ENCODE data around the gene RGS7. TPM values are rescaled to one million over a fixed set of nuclear protein-coding genes. Genes with fewer than 3 reads are reported as not detected.

The RGS7 gene
- total RNA-seq, 2 experiments from 2014 or later, result not detected

GRCh38 chr1:241270016-241270415, 87.0 kb downstream of the RGS7 start:
- Mint-ChIP-seq H3K36me3 (ENCODE audit: low read depth) (no peaks in the 10 kb centered on the region), H3K9me3 (peaks cover 11% of the 10 kb centered on the region), H3K27ac (no peak overlapping the region), H3K27me3 (no peaks in the 10 kb centered on the region), H3K4me3 (no peak overlapping the region), H3K4me1 (ENCODE audit: low read depth) (no peaks in the 10 kb centered on the region)
- TF ChIP-seq CTCF (IDR thresholded peaks at IDR 0.05), result no peak
- Histone ChIP-seq H3K36me3 (ENCODE audit: insufficient read depth, low read length) (no peaks in the 10 kb centered on the region), H3K4me1 (ENCODE audit: insufficient read depth, low read length) (no peaks in the 10 kb centered on the region), H3K4me3 (ENCODE audit: low read length) (no peak overlapping the region), H3K27me3 (ENCODE audit: control insufficient read depth in 1 of 2, insufficient read depth in 2 of 2, low read length in 2 of 2) (no peaks in the 10 kb centered on the region), H3K9me3 (ENCODE audit: control insufficient read depth in 1 of 2, insufficient read depth in 1 of 2, low read length in 2 of 2) (peaks cover 14% of the 10 kb centered on the region in 2 experiments), H3K27ac (ENCODE audit: low read depth in 1 of 2, low read length in 2 of 2) (no peak overlapping the region)
- CTCF ChIA-PET, result no interaction called here
- DNase-seq (no peak), ATAC-seq (ENCODE audit: poor library complexity) (no peak)
- intact Hi-C loops (cut with DNase I, micrococcal nuclease), result no loop called here
- POLR2A ChIA-PET, result no interaction called here

GRCh38 chr1:241269116-241269515, 87.9 kb downstream of the RGS7 start:
- H3K27me3 Mint-ChIP-seq, result no peaks in the 10 kb centered on the region

GRCh38 chr1:241266121-241266520, 90.9 kb downstream of the RGS7 start:
- no peaks in the 10 kb centered on the region for H3K4me1 Mint-ChIP-seq (ENCODE audit: low read depth)
- H3K4me3 Mint-ChIP-seq, result no peak overlapping the region
- H3K4me1 ChIP-seq (ENCODE audit: insufficient read depth, low read length), result no peaks in the 10 kb centered on the region
- no peaks in the 10 kb centered on the region for H3K9me3 Mint-ChIP-seq
- no peak overlapping the region for H3K27ac ChIP-seq (ENCODE audit: low read depth in 1 of 2, low read length in 2 of 2)
- no peak overlapping the region for H3K27ac Mint-ChIP-seq
- ATAC-seq (ENCODE audit: poor library complexity) (no peak), DNase-seq (no peak)
- no peaks in the 10 kb centered on the region for H3K27me3 Mint-ChIP-seq
- peaks cover 0 to 9% of the 10 kb centered on the region in 2 experiments for H3K9me3 ChIP-seq (ENCODE audit: control insufficient read depth in 1 of 2, insufficient read depth in 1 of 2, low read length in 2 of 2)
- POLR2A ChIA-PET, result no interaction called here
- no peak for TF ChIP-seq CTCF (IDR thresholded peaks at IDR 0.05)
- no peak overlapping the region for H3K4me3 ChIP-seq (ENCODE audit: low read length)
- CTCF ChIA-PET, result no interaction called here
- no peaks in the 10 kb centered on the region for H3K36me3 ChIP-seq (ENCODE audit: insufficient read depth, low read length)
- H3K36me3 Mint-ChIP-seq (ENCODE audit: low read depth), result no peaks in the 10 kb centered on the region
- intact Hi-C loops (cut with DNase I, micrococcal nuclease), result no loop called here
- no peaks in the 10 kb centered on the region for H3K27me3 ChIP-seq (ENCODE audit: control insufficient read depth in 1 of 2, insufficient read depth in 2 of 2, low read length in 2 of 2)

More at GRCh38 chr1:241269116-241269515, 87.9 kb downstream of the RGS7 start:
- Histone ChIP-seq H3K9me3 (ENCODE audit: control insufficient read depth in 1 of 2, insufficient read depth in 1 of 2, low read length in 2 of 2) (peaks cover 14% of the 10 kb centered on the region in 2 experiments), H3K4me3 (ENCODE audit: low read length) (no peak overlapping the region), H3K27ac (ENCODE audit: low read depth in 1 of 2, low read length in 2 of 2) (no peak overlapping the region), H3K4me1 (ENCODE audit: insufficient read depth, low read length) (no peaks in the 10 kb centered on the region), H3K27me3 (ENCODE audit: control insufficient read depth in 1 of 2, insufficient read depth in 2 of 2, low read length in 2 of 2) (no peaks in the 10 kb centered on the region), H3K36me3 (ENCODE audit: insufficient read depth, low read length) (no peaks in the 10 kb centered on the region)
- H3K4me3 Mint-ChIP-seq, result no peak overlapping the region
- H3K4me1 Mint-ChIP-seq (ENCODE audit: low read depth), result no peaks in the 10 kb centered on the region
- H3K27ac Mint-ChIP-seq, result no peak overlapping the region
- no peak for DNase-seq
- no peak for ATAC-seq (ENCODE audit: poor library complexity)
- ChIA-PET CTCF (no interaction called here), POLR2A (no interaction called here)
- peaks cover 9% of the 10 kb centered on the region for H3K9me3 Mint-ChIP-seq
- intact Hi-C loops (cut with DNase I, micrococcal nuclease), result no loop called here
- H3K36me3 Mint-ChIP-seq (ENCODE audit: low read depth), result no peaks in the 10 kb centered on the region
- no peak for TF ChIP-seq CTCF (IDR thresholded peaks at IDR 0.05)
